Measurements from ENCODE around the gene MOB3C.

DNA sequence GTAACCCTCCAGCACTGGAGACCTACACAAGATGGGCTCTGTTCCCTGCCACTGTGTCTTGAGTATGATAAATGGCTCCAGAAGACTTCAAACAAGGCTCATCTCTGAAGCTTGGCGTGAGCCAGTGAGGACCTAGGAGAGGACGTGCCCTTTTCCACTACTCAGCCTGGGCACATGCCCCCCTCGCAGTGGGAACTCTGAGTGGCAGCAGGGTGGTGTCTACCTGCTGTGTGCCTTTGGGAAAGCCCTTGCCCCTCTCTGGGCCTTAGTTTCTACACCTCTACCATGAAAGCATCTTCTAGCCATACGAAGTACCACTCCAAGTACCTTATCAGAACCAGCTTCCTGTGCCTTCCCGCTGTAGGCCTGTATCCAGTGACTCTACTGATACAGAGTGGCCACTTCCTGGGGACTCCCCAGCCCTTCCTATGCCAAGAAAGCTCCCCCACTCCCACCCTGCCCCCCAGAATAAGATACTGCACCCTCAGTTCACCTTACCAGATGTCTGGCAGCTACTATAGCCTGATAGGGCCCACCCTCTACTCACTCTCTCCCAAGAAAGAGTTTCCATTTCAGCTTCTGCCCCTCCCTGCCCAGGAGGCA is 3.1 kb upstream of the MOB3C start:
- no peak for TF ChIP-seq POLR2AphosphoS5 (IDR thresholded peaks at IDR 0.05; ENCODE audit: low read depth, low read length)
- TF ChIP-seq, protein P1, sequence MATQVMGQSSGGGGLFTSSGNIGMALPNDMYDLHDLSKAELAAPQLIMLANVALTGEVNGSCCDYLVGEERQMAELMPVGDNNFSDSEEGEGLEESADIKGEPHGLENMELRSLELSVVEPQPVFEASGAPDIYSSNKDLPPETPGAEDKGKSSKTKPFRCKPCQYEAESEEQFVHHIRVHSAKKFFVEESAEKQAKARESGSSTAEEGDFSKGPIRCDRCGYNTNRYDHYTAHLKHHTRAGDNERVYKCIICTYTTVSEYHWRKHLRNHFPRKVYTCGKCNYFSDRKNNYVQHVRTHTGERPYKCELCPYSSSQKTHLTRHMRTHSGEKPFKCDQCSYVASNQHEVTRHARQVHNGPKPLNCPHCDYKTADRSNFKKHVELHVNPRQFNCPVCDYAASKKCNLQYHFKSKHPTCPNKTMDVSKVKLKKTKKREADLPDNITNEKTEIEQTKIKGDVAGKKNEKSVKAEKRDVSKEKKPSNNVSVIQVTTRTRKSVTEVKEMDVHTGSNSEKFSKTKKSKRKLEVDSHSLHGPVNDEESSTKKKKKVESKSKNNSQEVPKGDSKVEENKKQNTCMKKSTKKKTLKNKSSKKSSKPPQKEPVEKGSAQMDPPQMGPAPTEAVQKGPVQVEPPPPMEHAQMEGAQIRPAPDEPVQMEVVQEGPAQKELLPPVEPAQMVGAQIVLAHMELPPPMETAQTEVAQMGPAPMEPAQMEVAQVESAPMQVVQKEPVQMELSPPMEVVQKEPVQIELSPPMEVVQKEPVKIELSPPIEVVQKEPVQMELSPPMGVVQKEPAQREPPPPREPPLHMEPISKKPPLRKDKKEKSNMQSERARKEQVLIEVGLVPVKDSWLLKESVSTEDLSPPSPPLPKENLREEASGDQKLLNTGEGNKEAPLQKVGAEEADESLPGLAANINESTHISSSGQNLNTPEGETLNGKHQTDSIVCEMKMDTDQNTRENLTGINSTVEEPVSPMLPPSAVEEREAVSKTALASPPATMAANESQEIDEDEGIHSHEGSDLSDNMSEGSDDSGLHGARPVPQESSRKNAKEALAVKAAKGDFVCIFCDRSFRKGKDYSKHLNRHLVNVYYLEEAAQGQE (IDR thresholded peaks at IDR 0.05; ENCODE audit: insufficient read depth in 1 of 2, low read depth in 2 of 2, low read length in 2 of 2), result no peak
